Panc1 (cell line): ENCODE data around the gene CYP24A1. TPM values are rescaled to one million over a fixed set of nuclear protein-coding genes. Genes with fewer than 3 reads are reported as not detected.

Experiments used
- ATAC-seq: fragments of 200-7000 bp; cut with Tn5 transposase; 2 replicates; pipeline ENCODE4 v1.9.1; 2020; ENCODE audit warnings: mild to moderate bottlenecking, moderate library complexity
- BruUV-seq: library from RNA; stranded (reverse); fragments of 400-500 nt; replicated peaks from 2 replicates; lab custom pipeline; 2021; lab: Mats Ljungman, UMichigan
- CTCF ChIA-PET: fragments of 300-600 bp; sonication (Branson Sonifier 250); formaldehyde crosslinking; loops from one replicate; lab custom pipeline; 2022; ENCODE audit warnings: antibody characterized with exemption; lab: Charles Lee
- POLR2A ChIA-PET: fragments of 300-600 bp; sonication (Branson Sonifier 250); formaldehyde crosslinking; loops from one replicate; lab custom pipeline; 2022; ENCODE audit warnings: antibody characterized with exemption; lab: Charles Lee
- DNase-seq: peaks from one replicate; pipeline ENCODE4 v3.0.0-alpha.2; 2010; ENCODE audit warnings: low read depth, low spot score
- H3K27ac ChIP-seq: 2 replicates; pipeline ENCODE4 v1.5.1; 2011; ENCODE audit warnings: mild to moderate bottlenecking, low read length, inconsistent platforms
- H3K27me3 ChIP-seq: fragments of 200-500 bp; sonication (Bioruptor generic); 2 replicates; pipeline ENCODE4 v1.6.0; 2014; ENCODE audit warnings: low read length, inconsistent platforms; ENCODE audit not compliant: control insufficient read depth, insufficient read depth
- H3K36me3 ChIP-seq: fragments of 200-500 bp; sonication (Bioruptor generic); 2 replicates; pipeline ENCODE4 v1.5.1; 2014; ENCODE audit warnings: inconsistent platforms, mild to moderate bottlenecking, low read length, moderate library complexity; ENCODE audit not compliant: control insufficient read depth, insufficient read depth
- H3K4me1 ChIP-seq: 2 replicates; pipeline ENCODE4 v1.5.1; 2011; ENCODE audit warnings: inconsistent platforms, mild to moderate bottlenecking, low read length, moderate library complexity; ENCODE audit not compliant: control insufficient read depth, insufficient read depth
- H3K4me3 ChIP-seq, 2 experiments: 2 replicates each; pipeline ENCODE4 v1.5.1; 2011 to 2012; ENCODE audit warnings: low read depth in 2 of 2, low read length in 2 of 2, mild to moderate bottlenecking in 2 of 2, inconsistent platforms in 1 of 2, moderate library complexity in 1 of 2
- H3K9me3 ChIP-seq: fragments of 200-500 bp; sonication (Bioruptor generic); 2 replicates; pipeline ENCODE4 v1.5.1; 2014; ENCODE audit warnings: low read depth, mild to moderate bottlenecking, inconsistent platforms, low read length, moderate library complexity; ENCODE audit not compliant: control insufficient read depth, insufficient read depth
- POLR2AphosphoS5 ChIP-seq: IDR thresholded peaks from 2 replicates; pipeline ENCODE4 v1.6.1; 2012; ENCODE audit warnings: mild to moderate bottlenecking, low read depth, low read length, moderate library complexity
- SIN3A ChIP-seq: IDR thresholded peaks from 2 replicates; pipeline ENCODE4 v1.6.1; 2012; ENCODE audit warnings: low read depth, mild to moderate bottlenecking, low read length, moderate library complexity, borderline replicate concordance; ENCODE audit not compliant: insufficient read depth
- TCF7L2 ChIP-seq: IDR thresholded peaks from 2 replicates; pipeline ENCODE4 v1.6.1; 2011; ENCODE audit warnings: mild to moderate bottlenecking, low read depth, low read length, inconsistent platforms
- in situ Hi-C: cut with HindIII; loops from 2 replicates; pipeline ENCODE4 v1.10.0; 2016; ENCODE audit warnings: low sequenced_read_pairs, low pct_unique_long_range_greater_than_20kb
- intact Hi-C: fragments of 100-400 bp; cut with micrococcal nuclease; formaldehyde crosslinking; loops from one replicate; pipeline ENCODE4 v1.10.0; 2022; ENCODE audit not compliant: unreplicated experiment
- total RNA-seq: library from RNA; stranded (reverse); gene quantifications from one replicate; pipeline ENCODE4 v1.2.1, GENCODE V29; 2021; ENCODE audit not compliant: unreplicated experiment
- TF ChIP-seq, protein P1 (sequence below), 2 experiments: IDR thresholded peaks; 2 replicates each; pipeline ENCODE4 v1.6.1; 2011 to 2012; ENCODE audit warnings: low read depth in 2 of 2, control low read depth in 1 of 2, low read length in 1 of 2, mild to moderate bottlenecking in 1 of 2, moderate library complexity in 1 of 2; ENCODE audit not compliant: insufficient read depth in 1 of 2
- TF ChIP-seq, protein P2 (sequence below): fragments of 450-650 bp; IDR thresholded peaks from 2 replicates; pipeline ENCODE4 v1.5.1; 2017; ENCODE audit warnings: mild to moderate bottlenecking

CYP24A1 gene
- total RNA-seq, 1 experiment from 2014 or later = 3.0 TPM

- no peak for DNase-seq
- H3K9me3 ChIP-seq = no peaks in the 10 kb centered on the region
- H3K27ac ChIP-seq = no peak overlapping the region
- ChIA-PET CTCF (interaction anchor here (0.6 kb wide), 1 partner anchor 17 kb away, joined by 6 read pairs; no protein-coding TSS in a partner anchor), POLR2A (no interaction called here)
- TF ChIP-seq POLR2AphosphoS5 (no peak), TCF7L2 (no peak), SIN3A (no peak)
- TF ChIP-seq, protein P1, sequence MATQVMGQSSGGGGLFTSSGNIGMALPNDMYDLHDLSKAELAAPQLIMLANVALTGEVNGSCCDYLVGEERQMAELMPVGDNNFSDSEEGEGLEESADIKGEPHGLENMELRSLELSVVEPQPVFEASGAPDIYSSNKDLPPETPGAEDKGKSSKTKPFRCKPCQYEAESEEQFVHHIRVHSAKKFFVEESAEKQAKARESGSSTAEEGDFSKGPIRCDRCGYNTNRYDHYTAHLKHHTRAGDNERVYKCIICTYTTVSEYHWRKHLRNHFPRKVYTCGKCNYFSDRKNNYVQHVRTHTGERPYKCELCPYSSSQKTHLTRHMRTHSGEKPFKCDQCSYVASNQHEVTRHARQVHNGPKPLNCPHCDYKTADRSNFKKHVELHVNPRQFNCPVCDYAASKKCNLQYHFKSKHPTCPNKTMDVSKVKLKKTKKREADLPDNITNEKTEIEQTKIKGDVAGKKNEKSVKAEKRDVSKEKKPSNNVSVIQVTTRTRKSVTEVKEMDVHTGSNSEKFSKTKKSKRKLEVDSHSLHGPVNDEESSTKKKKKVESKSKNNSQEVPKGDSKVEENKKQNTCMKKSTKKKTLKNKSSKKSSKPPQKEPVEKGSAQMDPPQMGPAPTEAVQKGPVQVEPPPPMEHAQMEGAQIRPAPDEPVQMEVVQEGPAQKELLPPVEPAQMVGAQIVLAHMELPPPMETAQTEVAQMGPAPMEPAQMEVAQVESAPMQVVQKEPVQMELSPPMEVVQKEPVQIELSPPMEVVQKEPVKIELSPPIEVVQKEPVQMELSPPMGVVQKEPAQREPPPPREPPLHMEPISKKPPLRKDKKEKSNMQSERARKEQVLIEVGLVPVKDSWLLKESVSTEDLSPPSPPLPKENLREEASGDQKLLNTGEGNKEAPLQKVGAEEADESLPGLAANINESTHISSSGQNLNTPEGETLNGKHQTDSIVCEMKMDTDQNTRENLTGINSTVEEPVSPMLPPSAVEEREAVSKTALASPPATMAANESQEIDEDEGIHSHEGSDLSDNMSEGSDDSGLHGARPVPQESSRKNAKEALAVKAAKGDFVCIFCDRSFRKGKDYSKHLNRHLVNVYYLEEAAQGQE (IDR thresholded peaks at IDR 0.05; ENCODE audit: insufficient read depth in 1 of 2, low read depth in 2 of 2, low read length in 1 of 2) = no peak
- TF ChIP-seq, protein P2, sequence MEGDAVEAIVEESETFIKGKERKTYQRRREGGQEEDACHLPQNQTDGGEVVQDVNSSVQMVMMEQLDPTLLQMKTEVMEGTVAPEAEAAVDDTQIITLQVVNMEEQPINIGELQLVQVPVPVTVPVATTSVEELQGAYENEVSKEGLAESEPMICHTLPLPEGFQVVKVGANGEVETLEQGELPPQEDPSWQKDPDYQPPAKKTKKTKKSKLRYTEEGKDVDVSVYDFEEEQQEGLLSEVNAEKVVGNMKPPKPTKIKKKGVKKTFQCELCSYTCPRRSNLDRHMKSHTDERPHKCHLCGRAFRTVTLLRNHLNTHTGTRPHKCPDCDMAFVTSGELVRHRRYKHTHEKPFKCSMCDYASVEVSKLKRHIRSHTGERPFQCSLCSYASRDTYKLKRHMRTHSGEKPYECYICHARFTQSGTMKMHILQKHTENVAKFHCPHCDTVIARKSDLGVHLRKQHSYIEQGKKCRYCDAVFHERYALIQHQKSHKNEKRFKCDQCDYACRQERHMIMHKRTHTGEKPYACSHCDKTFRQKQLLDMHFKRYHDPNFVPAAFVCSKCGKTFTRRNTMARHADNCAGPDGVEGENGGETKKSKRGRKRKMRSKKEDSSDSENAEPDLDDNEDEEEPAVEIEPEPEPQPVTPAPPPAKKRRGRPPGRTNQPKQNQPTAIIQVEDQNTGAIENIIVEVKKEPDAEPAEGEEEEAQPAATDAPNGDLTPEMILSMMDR = no peak
- ATAC-seq = no peak
- H3K4me1 ChIP-seq = no peaks in the 10 kb centered on the region
- intact Hi-C loops = no loop called here
- H3K4me3 ChIP-seq = no peak overlapping the region
- H3K27me3 ChIP-seq = no peaks in the 10 kb centered on the region
- no TSS peak for BruUV-seq
- no peaks in the 10 kb centered on the region for H3K36me3 ChIP-seq
- in situ Hi-C loops = no loop called here
These were observed 11.3 kb downstream of the CYP24A1 start for GRCh38 chr20:54162378-54163009.

- ChIA-PET POLR2A (no interaction called here), CTCF (interaction anchor here (0.6 to 0.7 kb wide), 2 partner anchors 16 to 58 kb away, joined by 4 to 6 read pairs; no protein-coding TSS in a partner anchor)
- no peak for DNase-seq
- Histone ChIP-seq H3K4me3 (no peak overlapping the region), H3K27ac (no peak overlapping the region), H3K9me3 (no peaks in the 10 kb centered on the region), H3K27me3 (no peaks in the 10 kb centered on the region), H3K36me3 (no peaks in the 10 kb centered on the region), H3K4me1 (no peaks in the 10 kb centered on the region)
- intact Hi-C loops (no loop called here), in situ Hi-C loops (no loop called here)
- no peak for TF ChIP-seq SIN3A
- TF ChIP-seq, protein P2 = no peak
- no peak for TF ChIP-seq TCF7L2
- TF ChIP-seq, protein P1 (IDR thresholded peaks at IDR 0.05; ENCODE audit: insufficient read depth in 1 of 2, low read depth in 2 of 2, low read length in 1 of 2) = no peak
- TF ChIP-seq POLR2AphosphoS5 = no peak
- BruUV-seq = no TSS peak
- ATAC-seq = no peak
These were observed 12.0 kb downstream of the CYP24A1 start for GRCh38 chr20:54161821-54162149.
